GM12874 (cell line): Measurements from ENCODE around the gene MCOLN3.

ENCODE experiments used
- TF ChIP-seq, protein P1 (sequence below): IDR thresholded peaks from 2 replicates; pipeline ENCODE4 v1.5.1; 2011; ENCODE audit warnings: low read depth, mild to moderate bottlenecking, control low read depth, low read length, moderate library complexity; ENCODE audit not compliant: insufficient read depth

The MCOLN3 gene

DNA sequence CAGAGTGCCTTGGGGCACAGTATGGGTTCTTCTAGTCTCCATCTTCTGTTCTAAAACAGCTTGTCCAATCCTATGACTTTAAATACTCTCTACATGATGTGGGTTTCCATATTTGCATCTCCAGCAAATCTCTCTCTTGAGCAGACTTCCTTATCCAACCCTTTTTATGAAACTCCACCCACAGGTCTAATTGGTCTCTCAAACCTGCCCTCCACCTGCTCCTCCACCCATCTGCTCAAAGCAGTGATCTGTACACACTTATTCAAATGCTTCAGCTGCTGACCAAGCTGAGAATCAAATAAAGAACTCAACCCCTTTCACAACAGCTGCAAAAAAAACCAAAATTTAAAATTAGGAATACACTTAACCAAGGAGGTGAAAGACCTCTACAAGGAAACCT, 62.9 kb downstream of the MCOLN3 start:
- TF ChIP-seq, protein P1, sequence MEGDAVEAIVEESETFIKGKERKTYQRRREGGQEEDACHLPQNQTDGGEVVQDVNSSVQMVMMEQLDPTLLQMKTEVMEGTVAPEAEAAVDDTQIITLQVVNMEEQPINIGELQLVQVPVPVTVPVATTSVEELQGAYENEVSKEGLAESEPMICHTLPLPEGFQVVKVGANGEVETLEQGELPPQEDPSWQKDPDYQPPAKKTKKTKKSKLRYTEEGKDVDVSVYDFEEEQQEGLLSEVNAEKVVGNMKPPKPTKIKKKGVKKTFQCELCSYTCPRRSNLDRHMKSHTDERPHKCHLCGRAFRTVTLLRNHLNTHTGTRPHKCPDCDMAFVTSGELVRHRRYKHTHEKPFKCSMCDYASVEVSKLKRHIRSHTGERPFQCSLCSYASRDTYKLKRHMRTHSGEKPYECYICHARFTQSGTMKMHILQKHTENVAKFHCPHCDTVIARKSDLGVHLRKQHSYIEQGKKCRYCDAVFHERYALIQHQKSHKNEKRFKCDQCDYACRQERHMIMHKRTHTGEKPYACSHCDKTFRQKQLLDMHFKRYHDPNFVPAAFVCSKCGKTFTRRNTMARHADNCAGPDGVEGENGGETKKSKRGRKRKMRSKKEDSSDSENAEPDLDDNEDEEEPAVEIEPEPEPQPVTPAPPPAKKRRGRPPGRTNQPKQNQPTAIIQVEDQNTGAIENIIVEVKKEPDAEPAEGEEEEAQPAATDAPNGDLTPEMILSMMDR = no peak

DNA sequence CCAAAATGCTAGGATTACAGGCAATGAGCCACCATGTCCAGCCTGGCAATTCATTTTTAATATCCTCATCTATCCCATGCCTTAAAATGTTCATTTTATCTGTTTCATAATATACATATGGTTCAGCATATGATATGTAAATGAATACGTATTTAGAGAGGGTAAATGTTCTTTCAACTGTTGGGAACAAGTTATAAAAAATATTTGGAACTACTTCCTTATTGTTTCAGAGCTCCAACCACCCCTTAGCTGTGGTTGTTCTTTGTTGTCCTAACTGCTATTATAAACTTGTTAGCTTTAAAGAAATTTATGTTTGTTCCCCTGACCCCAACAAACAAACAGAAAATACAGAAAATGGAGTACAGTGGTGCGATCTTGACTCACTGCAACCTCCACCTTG, 65.9 kb downstream of the MCOLN3 start:
- TF ChIP-seq, protein P1 = no peak

DNA sequence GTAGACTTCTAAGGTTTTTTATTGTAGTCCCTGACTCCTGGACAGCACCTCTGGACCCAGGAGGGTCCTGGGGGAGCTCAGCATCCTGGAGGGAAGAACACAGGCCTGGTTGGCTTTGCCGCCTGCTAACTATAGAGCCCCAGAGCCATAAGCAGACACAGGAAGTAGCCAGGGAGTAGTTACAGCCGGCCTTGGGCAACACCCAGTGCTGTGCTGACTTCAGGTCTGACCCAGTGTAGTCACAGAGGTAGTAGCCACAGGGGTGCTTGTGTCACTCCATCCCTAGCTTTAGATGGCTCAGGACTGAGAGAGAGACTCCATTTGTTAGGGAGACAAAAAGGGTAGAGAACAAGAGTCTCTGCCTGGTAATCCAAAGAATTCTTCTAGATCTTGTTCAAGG, 73.3 kb downstream of the MCOLN3 start:
- TF ChIP-seq, protein P1 = no peak

DNA sequence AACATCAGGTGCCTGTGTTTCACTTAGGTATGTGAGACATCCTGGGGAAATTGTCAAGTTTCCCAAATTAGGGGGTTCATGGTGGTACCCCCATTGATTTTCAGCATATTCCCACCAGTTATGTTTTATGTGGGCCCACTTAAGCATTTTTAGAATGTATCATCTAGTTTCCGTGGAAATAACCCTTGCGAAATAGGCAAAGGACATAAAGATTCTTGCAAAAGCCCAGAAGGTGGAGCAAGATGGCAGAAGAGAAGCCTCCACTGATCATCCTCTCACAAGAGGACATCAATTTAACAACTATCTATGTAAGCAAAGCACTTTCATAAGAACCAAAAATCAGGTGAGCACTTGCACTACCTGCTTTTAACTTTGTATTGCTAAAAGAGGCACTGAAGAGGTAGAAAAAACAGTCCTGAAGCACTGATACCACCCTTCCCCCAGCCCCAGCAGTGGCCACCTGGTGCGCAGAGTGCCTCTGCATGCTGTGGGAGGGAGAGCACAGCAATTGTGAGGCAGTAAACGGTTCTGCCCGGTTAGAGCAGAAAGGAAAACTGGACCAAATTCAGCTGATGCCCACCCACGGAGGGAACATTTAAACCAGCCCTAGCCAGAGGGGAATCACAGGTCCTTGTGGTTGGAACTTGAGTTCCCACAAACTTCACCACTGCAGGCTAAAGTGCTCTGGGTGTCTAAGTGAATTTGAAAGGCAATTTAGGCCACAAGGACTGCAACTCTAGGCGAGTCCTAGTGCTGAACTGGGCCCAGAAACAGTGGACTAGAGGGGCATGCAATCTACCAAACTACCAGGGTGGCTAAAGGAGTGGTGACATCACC, 74.6 kb downstream of the MCOLN3 start:
- TF ChIP-seq, protein P1 = no peak

DNA sequence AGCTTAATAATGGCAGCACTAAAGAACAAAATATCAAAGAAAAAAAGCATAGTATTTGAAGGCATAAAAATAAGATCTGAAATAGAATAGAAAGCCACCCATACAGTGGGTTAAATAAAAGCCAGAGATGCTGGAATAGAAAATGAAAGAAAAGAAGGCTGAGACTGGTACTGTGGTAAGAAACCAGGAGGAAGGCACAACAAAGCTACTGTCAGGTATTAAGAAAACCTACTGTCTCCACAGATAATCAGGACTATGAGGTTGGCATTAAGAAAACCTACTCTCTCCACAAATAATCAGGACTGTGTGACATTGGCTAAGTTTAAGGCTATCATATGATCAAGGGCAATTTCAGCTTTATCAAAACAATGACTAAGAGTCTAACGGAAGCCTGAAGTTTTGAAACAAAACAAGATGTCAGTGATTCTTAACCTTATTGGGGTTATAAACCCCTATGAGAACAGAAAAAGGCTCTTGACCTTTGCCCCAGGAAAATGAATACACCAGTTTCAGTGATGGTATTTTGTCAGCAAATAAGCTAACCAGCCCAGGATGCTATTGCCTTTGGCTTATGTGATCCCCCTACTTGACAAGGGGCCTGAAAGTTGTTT, 75.8 kb downstream of the MCOLN3 start:
- TF ChIP-seq, protein P1 = no peak

DNA sequence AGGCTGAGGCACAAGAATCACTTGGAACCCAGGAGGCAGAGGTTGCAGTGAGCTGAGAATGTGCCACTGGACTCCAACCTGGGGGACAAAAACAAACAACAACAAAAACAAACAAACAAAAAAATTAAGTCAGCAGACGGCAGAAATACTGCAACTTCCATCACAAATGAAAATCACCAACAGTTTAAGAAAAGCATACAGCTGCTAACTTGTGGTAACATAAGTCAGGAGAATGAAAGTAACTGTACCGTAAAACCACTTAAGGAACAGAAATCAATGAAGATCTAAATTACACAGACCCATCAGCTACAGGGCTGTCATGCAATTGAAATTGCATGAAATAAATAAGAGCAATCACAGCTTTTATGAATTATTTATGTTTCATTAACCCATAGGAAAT, 76.3 kb downstream of the MCOLN3 start:
- TF ChIP-seq, protein P1 = no peak

DNA sequence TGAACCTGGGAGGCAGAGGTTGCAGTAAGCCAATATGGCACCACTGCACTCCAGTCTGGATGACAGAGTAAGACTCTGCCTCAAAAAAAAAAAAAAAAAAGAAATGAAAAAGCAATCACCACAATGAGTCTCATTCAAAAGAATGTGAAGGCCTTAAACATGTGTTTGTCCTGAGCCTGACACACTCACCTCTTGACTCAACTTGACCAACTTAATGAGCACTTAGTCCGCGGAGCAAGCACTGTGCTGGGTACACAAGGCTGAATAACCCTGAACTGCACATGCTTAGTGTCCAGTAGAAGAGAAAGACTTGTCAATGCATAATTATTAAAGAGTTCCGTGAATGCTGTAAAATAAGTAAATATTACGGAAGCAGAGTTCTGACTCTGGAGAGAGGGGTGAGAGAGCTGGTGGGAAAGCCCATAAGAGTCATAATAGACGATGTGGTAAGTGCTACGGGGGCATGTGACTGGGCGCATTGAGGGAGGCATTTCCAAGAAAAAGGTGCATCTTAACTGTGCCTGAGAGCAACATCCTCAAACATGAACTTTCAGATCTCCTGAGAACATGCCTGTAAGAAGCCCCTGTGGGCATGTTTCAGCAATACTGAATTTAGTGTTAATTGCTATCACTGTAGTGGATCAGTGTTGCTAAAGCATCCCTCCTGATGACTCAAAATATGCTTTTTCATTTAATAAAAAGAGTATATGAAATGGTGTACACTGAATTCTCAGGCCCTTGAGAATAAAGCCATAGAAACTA, 78.6 kb downstream of the MCOLN3 start:
- TF ChIP-seq, protein P1 = no peak
